A172 (cell line): ENCODE data around the gene AQP5. TPM values are rescaled to one million over a fixed set of nuclear protein-coding genes. Genes with fewer than 3 reads are reported as not detected.

ENCODE experiments used
- DNase-seq: peaks from one replicate; pipeline ENCODE4 v3.0.0-alpha.2; 2015; ENCODE audit warnings: low spot score
- total RNA-seq: library from RNA; depleted of rRNA; stranded (reverse); fragments of >200 nt; shearing (Covaris generic); gene quantifications from 2 replicates; pipeline ENCODE4 v1.2.3, GENCODE V29; 2014; rRNA removed

AQP5 gene
- total RNA-seq, result 0.07 TPM in 1 of 2 replicates, not detected in the other

DNA sequence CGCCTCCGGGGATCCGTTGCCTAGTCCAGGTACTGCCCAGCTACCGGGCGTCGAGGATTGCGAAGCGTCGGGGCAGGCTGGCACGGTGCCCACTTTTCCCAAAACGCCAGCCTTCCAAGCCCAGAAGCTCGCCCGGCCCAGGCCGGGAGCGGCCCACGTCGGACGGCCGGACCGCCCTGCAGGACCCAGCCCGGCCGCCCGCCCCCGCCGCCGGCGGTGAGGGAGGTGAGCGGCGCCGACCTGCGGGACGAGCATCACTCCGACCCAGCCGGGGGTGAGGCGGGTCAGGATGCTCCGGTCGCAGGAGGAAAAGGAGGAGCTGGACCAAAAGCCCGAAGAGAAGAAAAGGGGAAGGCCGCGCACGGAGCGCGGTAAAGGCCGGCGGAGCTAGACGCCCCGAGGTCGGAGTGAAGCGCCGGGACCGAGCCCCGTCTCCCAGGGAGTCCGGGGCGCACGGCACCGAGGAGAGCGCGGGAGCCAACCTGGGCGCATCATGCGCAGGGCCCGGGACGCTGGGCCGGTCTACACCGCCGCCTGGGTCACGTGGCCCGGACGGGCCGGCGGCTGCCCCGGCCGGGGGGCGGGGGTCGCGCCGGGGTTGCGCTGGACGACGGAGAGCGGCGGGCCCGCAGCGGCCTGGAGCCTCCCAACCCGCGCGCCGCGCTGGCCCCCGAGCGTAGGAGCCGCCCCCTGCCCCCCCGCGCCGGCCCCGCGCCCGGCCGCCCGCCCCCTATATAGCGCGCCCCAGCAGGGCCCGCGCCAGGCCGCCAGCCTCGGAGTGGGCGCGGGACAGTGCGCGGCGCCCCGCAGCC, at the start of gene AQP5:
Gene AQP5 (plus strand): TSS at position 762 of the 812 bp plus-strand sequence. CDS start 146 bp downstream, outside the sequence.
- no peak for DNase-seq

DNA sequence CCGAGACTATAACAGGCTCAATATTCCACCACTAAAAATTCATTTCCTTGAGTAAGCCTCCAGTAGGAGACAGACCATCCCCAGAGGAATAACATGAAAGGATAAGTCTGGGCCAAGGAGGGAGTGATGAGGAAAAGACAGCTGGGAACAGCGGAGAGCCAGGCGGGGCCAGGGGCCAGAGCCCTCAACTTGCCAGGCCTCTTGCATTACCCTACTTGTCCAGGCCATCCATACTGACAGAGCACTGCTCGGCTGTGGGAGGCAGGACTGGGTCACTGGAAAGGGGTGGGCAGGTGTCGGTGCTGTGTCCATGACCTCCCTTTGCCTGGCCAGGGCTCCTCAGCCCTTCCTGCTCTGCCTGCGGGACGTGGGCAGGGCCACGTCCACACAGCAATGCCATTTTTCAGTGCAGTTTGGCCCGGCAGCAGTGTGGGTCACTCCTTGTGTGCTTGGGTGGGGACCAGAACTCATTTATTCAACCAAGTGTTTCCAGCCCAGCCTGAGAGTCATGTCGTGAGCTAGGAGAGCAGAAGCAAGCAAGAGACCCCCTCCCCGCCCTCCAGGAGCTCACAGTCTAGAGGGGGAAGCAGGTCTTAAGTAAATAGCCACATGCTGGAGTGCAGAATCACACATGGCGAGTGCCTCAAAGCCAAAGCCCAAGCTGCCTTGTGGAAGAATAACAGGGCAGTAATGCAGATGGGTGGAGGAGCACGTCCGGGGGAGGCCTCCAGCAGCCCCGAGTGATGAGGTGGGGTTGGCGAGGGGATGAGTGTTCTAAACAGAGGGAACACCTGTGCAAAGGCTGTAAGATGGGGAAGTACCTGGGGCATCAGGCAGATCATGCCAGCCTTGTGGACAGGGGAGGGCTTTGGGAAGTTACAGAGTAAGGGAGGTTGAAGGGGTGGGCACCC, 49.1 kb upstream of the AQP5 start:
- no peak for DNase-seq

DNA sequence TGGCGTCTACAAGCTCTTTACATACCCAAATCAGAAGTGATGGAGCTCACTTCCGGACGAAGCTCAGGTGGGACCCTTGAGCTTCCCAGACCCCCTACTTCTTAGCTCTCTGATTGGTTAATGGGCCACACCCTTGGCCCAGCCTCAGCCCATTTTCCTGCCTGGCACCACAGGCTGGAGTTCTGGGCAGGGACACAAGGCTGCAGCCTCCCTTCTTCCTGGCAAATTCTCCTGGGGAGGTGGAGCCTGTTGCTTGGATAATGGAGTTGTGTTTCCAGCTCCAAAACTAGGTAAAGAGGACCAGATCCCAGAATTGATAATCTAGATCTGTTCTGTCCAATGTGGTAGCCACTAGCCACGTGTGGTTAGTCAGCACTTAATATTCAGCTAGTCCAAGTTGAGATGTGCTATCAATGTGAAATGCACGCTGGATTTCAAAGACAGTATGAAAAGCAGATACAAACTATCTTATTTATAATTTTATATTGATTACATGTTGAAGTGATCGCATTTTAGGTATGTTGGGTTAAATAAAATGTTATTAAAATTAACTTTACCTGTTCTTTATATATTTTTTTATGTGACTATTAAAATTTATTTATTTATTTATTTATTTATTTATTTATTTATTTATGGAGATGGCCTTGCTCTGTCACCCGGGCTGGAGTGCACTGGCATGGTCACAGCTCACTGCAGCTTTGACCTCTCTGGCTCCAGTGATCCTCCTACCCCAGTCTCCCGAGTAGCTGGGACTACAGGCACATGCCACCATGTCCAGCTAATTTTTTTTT, 45.3 kb upstream of the AQP5 start:
- no peak for DNase-seq

DNA sequence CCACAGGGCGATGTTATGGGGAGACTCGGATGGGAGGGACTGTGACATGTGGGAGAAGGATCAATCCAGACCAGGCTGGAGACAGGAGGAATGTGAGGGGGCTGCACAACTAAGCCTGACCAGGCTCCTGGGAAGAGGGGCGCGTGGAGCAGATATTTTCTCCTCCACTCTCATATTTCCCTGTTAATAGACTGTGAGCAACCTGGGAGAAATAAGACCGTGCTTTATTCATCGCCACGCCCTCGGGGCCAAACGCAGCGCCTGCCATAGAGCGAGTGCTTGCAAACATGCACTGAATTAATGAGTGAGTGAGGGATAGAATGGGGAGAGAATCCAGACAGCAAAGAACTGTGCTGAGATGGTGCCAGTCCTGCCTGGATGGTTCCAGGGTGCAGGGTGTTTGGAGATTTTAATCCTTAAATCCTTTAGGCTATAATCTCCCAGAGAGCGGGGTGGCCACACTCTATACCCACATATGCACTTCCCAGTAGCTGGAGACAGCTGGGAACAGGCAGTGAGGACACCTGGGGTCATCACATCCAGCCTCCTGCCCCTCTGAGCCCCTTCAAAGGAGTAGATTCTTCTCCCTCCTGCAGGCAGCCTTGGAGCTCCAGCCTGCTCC, 44.4 kb upstream of the AQP5 start:
- no peak for DNase-seq

DNA sequence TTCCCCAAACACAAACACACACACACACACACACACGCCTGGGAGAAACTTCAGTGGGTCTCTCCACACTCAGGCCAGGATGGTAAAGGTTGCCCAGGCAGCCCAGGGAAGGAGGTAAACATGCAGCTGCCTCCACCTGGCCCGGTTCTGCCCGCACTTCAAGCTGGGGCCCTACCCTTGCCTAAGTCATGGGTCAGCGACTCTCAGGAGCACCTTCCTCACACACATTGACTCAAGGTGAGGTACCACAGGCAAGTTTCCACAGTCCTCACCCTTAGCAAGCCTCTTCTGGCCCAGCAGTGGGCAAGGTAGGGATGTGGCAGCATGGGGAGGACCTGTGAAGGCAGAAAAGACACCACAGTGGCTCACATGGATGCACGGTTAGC, 43.9 kb upstream of the AQP5 start:
- DNase-seq, result no peak

DNA sequence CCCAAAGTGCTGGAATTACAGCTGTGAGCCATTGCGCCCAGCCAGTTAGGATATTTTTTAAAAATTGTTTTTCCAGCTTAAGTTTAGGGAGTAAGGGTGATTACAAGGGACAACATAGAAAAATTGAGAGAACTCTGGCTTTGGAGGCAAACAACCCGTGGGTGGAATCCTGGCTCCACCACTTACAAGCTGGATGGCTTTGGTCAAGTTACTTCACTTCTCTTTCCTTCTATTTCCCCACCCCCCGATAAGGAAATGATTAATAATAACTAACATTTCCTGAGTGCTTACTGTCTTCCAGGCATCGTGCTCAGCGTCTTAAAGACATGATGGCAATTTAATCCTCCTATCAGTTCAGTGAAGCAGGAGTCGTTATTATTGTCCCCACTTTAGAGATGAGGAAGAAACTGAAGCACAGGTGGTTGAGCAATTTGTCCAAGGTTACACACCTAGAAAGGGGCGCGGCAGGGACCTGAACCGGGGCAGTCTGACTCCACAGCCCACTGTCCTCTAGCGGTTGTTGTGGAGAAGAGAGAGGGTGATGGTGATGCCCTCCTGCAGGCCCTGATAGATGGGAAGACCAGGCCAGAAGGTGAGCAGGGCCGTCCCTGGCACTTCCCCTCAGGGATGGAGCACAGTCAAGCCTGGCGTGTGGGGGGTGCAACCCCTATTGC, 41.3 kb upstream of the AQP5 start:
- no peak for DNase-seq

DNA sequence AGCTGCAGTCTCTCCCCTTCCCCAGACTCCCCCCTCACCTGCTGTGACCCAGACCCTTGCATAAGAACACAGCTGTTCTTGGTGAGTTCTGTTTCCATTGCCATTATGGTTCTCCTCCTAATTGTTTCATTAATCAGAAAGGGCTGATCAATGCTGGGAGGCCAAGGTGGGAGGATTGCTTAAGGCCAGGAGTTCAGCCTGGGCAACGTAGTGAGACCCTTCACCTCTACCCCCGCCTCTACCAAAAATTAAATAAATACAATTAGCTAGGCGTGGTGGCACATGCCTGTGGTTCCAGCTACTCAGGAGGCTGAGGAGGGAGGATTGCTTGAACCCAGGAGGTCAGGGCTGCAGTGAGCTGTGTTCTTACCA, 40.8 kb upstream of the AQP5 start:
- DNase-seq, result no peak

DNA sequence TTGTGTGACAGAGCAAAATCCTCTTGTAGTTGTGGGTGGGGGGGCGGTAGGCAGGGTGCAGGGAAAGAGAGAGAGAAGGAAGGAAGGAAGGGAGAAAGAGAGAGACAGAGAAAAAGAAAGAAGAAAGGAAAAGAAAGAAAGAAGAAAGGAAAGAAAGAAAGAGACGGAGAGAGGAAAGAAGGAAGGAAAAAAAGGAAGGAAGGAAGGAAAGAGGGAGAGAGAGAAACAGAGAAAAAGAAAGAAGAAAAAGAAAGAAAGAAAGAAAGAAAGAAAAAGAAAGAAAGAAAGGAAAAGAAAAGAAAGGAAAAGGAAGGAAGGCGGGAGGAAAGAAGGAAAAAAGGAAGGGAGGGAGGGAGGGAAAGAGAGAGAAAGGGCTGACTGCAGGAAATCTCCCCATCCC, 40.4 kb upstream of the AQP5 start:
- no peak for DNase-seq

DNA sequence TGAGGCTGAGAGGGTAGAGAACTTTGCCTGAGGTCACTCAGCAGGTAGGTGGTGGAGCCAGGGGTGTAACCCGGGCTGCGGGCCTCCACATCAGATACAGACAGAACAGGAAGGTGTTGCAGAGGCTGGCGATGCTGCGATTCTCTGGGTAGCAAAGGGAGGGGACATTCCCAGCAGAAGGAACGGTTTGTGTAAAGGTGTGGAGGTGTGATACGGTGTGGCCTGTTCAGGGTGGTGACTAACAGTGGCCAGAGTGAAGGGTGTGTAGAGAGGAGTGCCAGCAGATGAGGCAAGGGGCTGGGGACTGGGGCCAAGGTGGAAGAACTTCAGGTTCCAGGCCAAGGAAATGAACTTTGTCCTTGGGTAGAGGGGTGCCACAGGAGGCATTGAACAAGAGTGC, 39.7 kb upstream of the AQP5 start:
- no peak for DNase-seq

DNA sequence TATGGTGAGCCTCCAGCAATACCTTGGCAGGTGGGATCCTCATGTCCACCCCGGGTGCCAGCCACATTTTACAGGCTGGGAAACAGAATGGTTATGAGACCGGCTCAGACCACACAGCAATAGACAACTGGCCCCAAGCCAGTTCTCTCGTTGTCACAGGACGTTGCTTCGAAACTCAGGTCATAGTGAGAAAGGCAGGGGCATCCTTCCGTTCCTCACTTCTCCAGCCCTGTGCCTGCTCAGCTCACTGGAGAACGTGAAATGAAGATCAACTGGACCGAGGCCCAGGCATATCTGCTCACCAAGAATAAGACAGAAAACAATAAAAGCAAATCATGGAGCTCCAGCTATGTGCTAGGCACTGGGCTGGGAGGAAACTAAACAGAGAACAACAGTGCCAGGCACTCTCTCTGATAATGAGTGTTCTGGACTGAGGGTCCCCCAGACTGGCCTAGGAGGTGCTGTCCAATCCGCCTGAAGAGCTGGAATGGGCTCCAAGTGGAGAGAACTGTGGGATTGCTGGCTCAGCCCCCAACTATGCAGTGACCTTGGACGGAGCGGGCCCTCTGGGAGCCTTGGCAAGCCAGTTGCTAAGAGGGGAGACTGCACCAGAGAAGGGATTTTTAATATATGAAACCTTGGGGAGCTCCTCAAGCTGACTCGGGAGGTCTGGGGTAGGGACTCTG, 39.2 kb upstream of the AQP5 start:
- DNase-seq, result no peak

DNA sequence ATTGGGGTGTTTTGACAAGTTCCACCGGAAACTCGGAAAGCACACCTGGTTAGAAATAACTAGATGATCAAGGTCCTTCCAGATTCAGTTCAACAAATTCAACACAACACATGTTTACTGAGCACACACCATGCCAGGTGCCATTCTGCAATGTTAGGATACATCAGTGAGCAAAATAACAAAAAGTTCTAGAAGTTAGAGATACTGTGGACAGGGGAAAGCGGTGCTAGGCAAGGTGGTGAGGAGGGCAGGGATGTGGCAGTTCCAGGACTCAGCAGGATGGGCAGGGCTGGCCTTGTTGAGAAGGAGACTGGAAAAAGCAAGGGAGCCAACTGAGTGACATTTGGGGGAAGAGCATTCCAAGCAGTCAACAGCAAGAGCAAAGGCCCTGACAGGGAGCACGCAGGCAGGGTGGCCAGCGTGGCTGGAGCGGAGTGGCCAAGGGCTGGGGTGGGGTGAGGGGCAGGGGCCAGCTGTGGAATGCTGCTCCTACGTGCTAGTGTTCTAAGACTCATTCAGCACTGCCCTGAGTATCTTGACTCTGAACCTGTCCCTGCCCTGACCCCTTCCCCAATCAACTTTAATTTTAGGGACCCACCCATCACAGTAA, 38.5 kb upstream of the AQP5 start:
- DNase-seq, result no peak

DNA sequence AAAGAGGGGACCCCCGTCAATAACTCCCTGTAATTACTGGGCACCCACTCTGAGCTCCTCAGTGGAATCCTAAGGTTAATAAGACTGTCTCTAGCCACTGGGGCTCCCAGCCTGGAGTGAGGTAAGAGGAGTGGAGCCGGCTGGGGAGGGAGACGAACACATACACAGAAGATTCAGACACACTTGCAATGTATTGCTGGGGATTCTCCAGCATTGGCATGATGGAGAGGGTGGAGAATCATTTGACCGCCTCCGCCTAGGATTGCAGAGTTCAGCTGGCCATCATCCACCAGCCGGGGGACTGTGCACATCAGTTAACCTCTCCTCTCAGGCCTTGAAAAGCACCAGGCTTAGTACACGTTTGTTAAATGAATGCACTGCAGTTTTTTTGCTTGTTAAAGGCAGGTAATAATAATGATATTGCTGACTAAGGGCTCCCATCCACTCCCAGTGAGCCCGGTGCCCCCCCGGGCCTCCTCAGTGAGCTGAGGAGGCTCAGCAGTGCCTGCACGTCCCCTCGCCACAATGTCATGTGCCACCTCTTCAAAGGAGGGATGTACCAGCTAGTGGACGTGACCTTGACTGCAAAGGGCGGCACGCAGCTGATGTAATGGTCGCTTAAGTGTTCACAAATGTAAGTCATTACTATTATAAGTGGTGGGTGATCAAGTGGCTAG, 37.7 kb upstream of the AQP5 start:
- no peak for DNase-seq

DNA sequence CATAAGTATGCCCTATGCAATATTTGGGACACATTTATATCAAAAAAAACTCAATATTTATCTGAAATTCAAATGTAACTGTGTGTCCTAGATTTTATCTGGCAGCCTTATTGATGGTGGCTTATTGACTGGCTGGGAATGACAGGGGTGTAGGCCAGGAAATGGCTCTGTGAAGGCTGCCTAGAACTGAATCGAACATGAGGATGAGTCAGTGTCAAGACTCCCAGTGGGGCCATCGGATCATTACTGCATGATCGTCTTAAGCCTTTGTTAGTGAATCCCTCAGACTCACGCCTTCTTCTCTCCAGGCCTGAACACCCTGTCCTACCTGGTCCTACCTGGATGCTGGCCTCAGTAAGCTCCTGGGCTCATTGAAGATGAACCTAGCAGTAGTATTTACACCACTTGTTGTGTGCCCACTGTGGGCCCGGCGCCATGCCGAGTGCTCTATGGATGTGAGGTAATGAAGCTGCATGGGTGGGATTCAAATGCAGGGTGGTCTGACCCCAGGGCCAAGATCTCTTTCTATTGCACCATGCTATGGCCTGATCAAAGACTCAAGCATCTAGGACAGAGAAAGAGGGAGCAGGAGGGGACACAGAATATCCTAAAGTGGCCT, 36.9 kb upstream of the AQP5 start:
- DNase-seq, result no peak

DNA sequence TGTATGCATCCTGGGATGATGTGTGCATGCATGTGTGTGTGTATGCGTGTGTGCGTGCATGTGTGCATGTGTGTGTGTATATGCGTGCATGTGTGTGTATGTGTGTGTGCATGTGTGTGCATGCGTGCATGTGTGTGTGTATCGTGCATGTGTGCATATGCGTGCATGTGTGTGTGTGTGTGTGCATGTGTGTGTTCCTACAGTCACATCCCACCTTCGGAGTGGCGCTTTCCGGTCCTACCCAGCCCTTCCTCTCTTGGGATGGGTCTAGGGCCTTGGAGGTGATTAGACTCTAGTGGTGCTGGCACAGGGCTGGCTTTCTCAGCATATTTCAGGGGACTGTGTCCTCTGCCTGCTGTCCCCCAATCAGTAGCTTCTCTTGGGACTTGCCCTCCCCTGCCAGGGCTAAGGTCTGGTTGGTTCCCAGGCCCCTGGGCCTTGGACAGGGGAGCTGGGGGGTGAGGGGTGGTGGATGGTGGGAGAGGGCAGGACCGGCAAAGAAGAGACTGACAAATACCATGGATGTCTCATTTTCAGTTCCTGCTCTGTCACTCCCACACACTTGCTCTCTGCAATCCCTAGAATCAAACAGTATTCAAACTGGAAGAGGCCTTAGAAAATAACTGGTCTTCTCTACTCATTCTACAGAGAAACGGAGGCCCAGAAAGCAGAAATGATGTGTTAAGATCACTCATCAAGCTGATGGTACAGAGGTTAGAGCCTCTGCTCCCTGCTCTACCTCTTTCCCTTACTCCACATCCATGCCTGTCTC, 36.1 kb upstream of the AQP5 start:
- no peak for DNase-seq

DNA sequence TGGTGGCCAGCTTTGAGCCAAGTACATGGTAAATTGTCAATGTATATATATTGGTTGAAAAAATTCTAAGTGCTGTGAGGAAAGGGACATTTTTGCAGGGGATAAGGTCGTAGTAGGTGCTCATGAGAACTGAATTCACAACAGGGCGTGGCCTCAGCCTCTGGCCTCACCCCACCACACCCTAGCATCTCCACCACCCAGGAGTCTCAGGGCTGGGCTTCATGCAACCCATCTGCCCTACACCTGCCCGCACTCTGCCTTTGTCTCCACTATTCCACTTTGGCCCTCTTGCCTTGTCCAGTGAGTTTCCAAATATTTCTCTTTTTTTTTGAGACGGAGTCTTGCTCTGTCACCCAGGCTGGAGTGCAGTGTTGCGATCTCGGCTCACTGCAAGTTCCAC, 33.2 kb upstream of the AQP5 start:
- no peak for DNase-seq

DNA sequence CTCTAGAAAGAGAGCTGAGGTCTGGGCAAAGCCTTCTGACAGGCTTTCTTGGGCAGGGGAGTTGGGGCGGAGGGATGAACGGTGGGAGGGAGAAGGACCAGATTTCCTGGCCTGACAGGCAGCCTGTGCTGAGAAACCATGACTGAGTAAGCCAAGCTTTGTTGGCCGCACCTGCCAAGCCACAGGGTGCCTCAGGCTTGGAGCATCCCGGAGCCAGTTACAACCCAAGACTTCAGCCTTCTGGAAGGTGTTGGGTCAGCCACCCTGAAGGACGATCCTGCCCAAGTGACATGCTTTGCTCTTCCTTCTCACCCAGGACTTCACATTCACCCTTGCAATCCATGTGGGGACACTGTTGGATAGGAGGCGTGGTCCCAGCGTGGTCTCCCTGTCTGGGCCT, 32.1 kb upstream of the AQP5 start:
- DNase-seq, result no peak

DNA sequence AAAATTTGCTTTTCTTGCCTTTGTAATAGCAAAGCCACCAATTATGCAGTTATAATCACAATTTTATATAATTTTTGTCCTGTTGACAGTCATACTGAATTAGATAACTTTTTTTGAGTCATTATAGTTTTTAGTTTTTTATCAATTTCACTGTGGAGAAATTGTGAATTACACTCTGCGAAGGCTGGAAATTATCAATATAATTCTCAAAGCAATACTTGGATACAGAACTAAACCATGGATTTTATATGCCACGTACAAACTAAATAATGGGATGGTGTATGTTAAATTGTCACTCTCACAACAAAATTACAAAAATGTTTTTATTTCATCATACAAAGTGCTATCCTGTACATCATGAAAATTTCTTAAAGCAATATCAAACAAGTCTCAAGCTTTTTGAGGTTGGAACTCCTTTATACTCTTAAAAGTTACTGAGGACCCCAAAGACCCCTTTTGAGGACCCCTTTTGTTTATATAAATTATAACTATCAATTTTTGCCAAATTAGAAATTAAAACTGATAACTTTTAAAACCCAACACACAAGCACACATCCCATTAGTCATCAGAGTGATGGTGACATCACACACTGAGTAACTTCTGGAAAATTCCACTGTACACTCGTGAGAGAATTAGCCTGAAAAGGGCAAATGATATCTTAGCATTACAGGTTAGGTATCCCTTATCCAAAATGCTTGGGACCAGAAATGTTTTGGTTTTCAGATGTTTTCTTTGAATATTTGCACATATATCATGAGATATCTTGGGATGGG, 31.0 kb upstream of the AQP5 start:
- DNase-seq, result peak; percentile 16
